HepG2 (cell line): Measurements from ENCODE around the gene VEGFB. TPM values are rescaled to one million over a fixed set of nuclear protein-coding genes. Genes with fewer than 3 reads are reported as not detected.

Experiments
- BRCA1 ChIP-seq: sonication (generic); formaldehyde crosslinking; IDR thresholded peaks from 2 replicates; pipeline ENCODE4 v1.4.0; 2020; ENCODE audit warnings: missing genetic modification reagents
- DZIP1 ChIP-seq: sonication (generic); formaldehyde crosslinking; IDR thresholded peaks from 2 replicates; pipeline ENCODE4 v1.5.0; 2020; ENCODE audit warnings: mild to moderate bottlenecking, missing genetic modification reagents
- HHEX ChIP-seq: IDR thresholded peaks from 2 replicates; pipeline ENCODE4 v1.6.1; 2016; ENCODE audit warnings: control low read depth
- HNRNPL ChIP-seq: fragments of 200-400 bp; formaldehyde crosslinking; IDR thresholded peaks from 2 replicates; pipeline ENCODE4 v1.6.1; 2017; ENCODE audit warnings: mild to moderate bottlenecking, low read depth, low read length
- ISX ChIP-seq: sonication (generic); formaldehyde crosslinking; conservative IDR thresholded peaks from 2 replicates; pipeline ENCODE4 v1.5.0; 2020; ENCODE audit warnings: missing genetic modification reagents
- KLF13 ChIP-seq: sonication (generic); formaldehyde crosslinking; IDR thresholded peaks from 2 replicates; pipeline ENCODE4 v1.4.0; 2020; ENCODE audit warnings: mild to moderate bottlenecking, missing genetic modification reagents
- MTA3 ChIP-seq: sonication (generic); formaldehyde crosslinking; IDR thresholded peaks from 2 replicates; pipeline ENCODE4 v1.4.0; 2020; ENCODE audit warnings: missing genetic modification reagents
- POLR2A ChIP-seq, 2 experiments: IDR thresholded peaks; 2 replicates each; pipeline ENCODE4 v1.6.1; 2011; ENCODE audit warnings: low read depth in 2 of 2, low read length in 2 of 2, mild to moderate bottlenecking in 1 of 2, moderate library complexity in 1 of 2; ENCODE audit not compliant: insufficient read depth in 1 of 2
- PPARG ChIP-seq: conservative IDR thresholded peaks from 2 replicates; pipeline ENCODE4 v1.6.1; 2016; ENCODE audit warnings: missing biosample characterization, missing genetic modification reagents
- SETDB1 ChIP-seq: sonication (generic); formaldehyde crosslinking; IDR thresholded peaks from 2 replicates; pipeline ENCODE4 v1.5.1; 2020; ENCODE audit warnings: missing genetic modification reagents, mild to moderate bottlenecking, borderline replicate concordance
- TEAD2 ChIP-seq: sonication (generic); formaldehyde crosslinking; IDR thresholded peaks from 2 replicates; pipeline ENCODE4 v1.9.0; 2021; ENCODE audit warnings: missing genetic modification reagents
- TMF1 ChIP-seq: sonication (generic); formaldehyde crosslinking; IDR thresholded peaks from 2 replicates; pipeline ENCODE4 v1.8.1; 2022; ENCODE audit warnings: low read depth, missing genetic modification reagents
- TRIM22 ChIP-seq: fragments of 450-650 bp; IDR thresholded peaks from 2 replicates; pipeline ENCODE4 v1.6.1; 2017
- ZC3H4 ChIP-seq: sonication (generic); formaldehyde crosslinking; IDR thresholded peaks from 2 replicates; pipeline ENCODE4 v1.4.0; 2020; ENCODE audit warnings: missing genetic modification reagents, borderline replicate concordance
- ZNF205 ChIP-seq: IDR thresholded peaks from 2 replicates; pipeline ENCODE4 v1.6.1; 2018; ENCODE audit warnings: missing biosample characterization, missing genetic modification reagents
- ZNF260 ChIP-seq: sonication (generic); formaldehyde crosslinking; IDR thresholded peaks from 2 replicates; pipeline ENCODE4 v1.4.0; 2020; ENCODE audit warnings: missing genetic modification reagents, low read depth, mild to moderate bottlenecking, borderline replicate concordance
- ZNF296 ChIP-seq: sonication (generic); formaldehyde crosslinking; conservative IDR thresholded peaks from 2 replicates; pipeline ENCODE4 v1.5.0; 2020; ENCODE audit warnings: mild to moderate bottlenecking, missing genetic modification reagents
- polyA plus RNA-seq, 8 experiments: library from polyadenylated mRNA; depleted of rRNA in 3 of 8; stranded (reverse) in 7 of 8; unstranded in 1 of 8; fragments of >200 nt; fragmentation: Illumina TruSeq in 4 of 8; extraction: Trizol in 4 of 8; gene quantifications; 2 replicates each; pipeline versions ENCODE4 v1.2.1 to v1.2.3, GENCODE V29; 2011 to 2016; ENCODE audit warnings: low read depth in 4 of 8, missing spikeins in 1 of 8, mixed read lengths in 1 of 8; ENCODE audit not compliant: insufficient read depth in 1 of 8
- total RNA-seq, 5 experiments: library from RNA; depleted of rRNA; stranded (reverse); fragments of >200 nt; fragmentation: Illumina TruSeq; extraction: Trizol; gene quantifications; 2 replicates each; pipeline ENCODE4 v1.2.3, GENCODE V29; 2016; ENCODE audit warnings: low read depth in 1 of 5
- TF ChIP-seq, protein P1 (sequence below): sonication (generic); formaldehyde crosslinking; IDR thresholded peaks from 2 replicates; pipeline ENCODE4 v1.5.1; 2020; ENCODE audit warnings: mild to moderate bottlenecking, missing genetic modification reagents, borderline replicate concordance
- TF ChIP-seq, protein P2 (sequence below): IDR thresholded peaks from 2 replicates; pipeline ENCODE4 v1.6.1; 2012; ENCODE audit warnings: low read depth, low read length, improper control_type of control experiment

VEGFB gene
- total and polyA plus RNA-seq, 2 of the 13 experiments (the other 11 are each of a cell fraction or from before 2014, with no cell fraction given), result 9.0 to 11.3 TPM

DNA sequence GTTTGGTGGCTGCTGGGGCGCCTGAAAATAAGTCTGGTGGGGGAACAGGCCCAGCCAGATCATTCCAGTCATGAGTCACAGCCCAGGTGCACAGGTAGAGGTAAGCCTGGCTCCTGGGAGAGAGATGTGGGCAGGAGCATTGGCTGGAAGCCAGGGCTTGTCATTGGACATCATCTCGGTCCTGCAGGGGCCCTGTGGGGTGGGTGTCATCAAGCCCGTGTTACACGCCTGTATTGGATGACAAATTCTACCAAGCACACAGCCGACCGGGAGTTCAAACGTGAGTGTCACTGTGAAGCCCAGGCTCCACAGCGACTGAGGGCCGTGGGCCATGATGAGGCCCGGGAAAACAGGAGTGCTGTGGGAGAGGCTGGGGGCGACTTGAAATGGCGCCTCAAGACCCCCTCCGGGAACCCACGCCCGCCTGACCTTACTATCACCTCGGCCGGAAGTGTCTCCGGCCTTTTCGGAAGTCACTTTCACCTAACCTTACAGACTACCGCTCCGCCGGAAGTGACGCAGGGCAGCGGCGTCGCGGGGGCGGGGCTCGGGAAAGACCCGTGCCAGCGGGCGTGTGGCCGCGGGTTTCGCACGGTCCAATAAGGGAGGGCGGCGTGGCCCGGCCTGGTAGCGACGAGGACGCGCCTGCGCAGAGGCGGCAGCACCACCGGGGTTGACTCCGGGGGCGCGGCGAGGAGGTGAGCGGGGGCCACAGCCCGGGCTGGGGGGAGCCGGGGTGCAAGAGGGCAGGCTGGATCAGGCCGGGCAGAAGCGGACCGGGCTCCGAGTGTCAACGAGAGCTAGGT lies 6.3 kb downstream of the VEGFB start, which contains the start of gene FKBP2 (continued):
- no peak for TF ChIP-seq TRIM22
- TF ChIP-seq TEAD2 (CRISPR knock-in tag), result no peak
- peak in 1 of 2 experiments; percentile 88; a peak in 2 of 4 replicates for TF ChIP-seq POLR2A (IDR thresholded peaks at IDR 0.05; ENCODE audit: insufficient read depth in 1 of 2, low read depth in 2 of 2, low read length in 2 of 2)
- TF ChIP-seq HHEX, result no peak
- TF ChIP-seq KLF13, result no peak
- TF ChIP-seq ZNF260 (CRISPR knock-in tag), result no peak
- peak; percentile 38; the same call in 1 of the 2 replicates for TF ChIP-seq DZIP1 (CRISPR knock-in tag)
- TF ChIP-seq HNRNPL, result no peak
- no peak for TF ChIP-seq MTA3 (CRISPR knock-in tag)
- no peak for TF ChIP-seq SETDB1 (CRISPR knock-in tag)
- peak; percentile 32; the same call in 1 of the 2 replicates for TF ChIP-seq BRCA1
- TF ChIP-seq ZNF205 (CRISPR knock-in tag), result no peak
- no peak for TF ChIP-seq ZNF296 (CRISPR knock-in tag)
- no peak for TF ChIP-seq ZC3H4
- TF ChIP-seq, protein P1, sequence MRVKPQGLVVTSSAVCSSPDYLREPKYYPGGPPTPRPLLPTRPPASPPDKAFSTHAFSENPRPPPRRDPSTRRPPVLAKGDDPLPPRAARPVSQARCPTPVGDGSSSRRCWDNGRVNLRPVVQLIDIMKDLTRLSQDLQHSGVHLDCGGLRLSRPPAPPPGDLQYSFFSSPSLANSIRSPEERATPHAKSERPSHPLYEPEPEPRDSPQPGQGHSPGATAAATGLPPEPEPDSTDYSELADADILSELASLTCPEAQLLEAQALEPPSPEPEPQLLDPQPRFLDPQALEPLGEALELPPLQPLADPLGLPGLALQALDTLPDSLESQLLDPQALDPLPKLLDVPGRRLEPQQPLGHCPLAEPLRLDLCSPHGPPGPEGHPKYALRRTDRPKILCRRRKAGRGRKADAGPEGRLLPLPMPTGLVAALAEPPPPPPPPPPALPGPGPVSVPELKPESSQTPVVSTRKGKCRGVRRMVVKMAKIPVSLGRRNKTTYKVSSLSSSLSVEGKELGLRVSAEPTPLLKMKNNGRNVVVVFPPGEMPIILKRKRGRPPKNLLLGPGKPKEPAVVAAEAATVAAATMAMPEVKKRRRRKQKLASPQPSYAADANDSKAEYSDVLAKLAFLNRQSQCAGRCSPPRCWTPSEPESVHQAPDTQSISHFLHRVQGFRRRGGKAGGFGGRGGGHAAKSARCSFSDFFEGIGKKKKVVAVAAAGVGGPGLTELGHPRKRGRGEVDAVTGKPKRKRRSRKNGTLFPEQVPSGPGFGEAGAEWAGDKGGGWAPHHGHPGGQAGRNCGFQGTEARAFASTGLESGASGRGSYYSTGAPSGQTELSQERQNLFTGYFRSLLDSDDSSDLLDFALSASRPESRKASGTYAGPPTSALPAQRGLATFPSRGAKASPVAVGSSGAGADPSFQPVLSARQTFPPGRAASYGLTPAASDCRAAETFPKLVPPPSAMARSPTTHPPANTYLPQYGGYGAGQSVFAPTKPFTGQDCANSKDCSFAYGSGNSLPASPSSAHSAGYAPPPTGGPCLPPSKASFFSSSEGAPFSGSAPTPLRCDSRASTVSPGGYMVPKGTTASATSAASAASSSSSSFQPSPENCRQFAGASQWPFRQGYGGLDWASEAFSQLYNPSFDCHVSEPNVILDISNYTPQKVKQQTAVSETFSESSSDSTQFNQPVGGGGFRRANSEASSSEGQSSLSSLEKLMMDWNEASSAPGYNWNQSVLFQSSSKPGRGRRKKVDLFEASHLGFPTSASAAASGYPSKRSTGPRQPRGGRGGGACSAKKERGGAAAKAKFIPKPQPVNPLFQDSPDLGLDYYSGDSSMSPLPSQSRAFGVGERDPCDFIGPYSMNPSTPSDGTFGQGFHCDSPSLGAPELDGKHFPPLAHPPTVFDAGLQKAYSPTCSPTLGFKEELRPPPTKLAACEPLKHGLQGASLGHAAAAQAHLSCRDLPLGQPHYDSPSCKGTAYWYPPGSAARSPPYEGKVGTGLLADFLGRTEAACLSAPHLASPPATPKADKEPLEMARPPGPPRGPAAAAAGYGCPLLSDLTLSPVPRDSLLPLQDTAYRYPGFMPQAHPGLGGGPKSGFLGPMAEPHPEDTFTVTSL (CRISPR knock-in tag), result peak; percentile 63; the same call in 1 of the 2 replicates
- TF ChIP-seq TMF1, result 0 out of 2 replicates have a peak, but pooled peaks have one; percentile 54
- TF ChIP-seq, protein P2, sequence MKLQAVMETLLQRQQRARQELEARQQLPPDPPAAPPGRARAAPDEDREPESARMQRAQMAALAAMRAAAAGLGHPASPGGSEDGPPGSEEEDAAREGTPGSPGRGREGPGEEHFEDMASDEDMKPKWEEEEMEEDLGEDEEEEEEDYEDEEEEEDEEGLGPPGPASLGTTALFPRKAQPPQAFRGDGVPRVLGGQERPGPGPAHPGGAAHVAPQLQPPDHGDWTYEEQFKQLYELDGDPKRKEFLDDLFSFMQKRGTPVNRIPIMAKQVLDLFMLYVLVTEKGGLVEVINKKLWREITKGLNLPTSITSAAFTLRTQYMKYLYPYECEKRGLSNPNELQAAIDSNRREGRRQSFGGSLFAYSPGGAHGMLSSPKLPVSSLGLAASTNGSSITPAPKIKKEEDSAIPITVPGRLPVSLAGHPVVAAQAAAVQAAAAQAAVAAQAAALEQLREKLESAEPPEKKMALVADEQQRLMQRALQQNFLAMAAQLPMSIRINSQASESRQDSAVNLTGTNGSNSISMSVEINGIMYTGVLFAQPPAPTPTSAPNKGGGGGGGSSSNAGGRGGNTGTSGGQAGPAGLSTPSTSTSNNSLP, result no peak
- no peak for TF ChIP-seq ISX
- TF ChIP-seq PPARG, result no peak; the same call in 1 of the 2 replicates
